ENCODE data around the gene CDH4. TPM values are rescaled to one million over a fixed set of nuclear protein-coding genes. Genes with fewer than 3 reads are reported as not detected.
A peak's percentile ranks its signal among the peaks of the same experiment; 100 is the strongest.

Gene CDH4
- total RNA-seq, 1 donor from 2014 or later, result 12.1 TPM

DNA sequence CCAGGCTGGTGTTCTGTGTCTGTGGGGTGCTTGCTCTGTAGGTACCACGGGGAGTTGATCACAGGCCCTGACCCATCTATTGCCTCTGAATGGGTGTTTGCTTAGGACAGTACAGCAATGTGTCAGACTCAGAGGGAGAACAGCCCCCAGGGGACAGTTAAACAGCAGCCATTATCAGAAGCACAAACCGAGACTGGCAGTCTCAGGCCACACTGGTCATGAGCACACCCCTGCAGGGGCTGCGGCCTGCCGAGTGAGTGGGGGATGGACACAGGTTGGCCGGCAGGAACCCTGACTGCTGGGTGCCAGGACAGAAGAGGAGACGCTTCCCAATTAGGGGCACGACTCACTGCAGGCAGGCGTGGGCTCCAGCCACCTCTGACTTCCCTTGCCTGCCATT is 395.6 kb downstream of the CDH4 start:
- Histone ChIP-seq H3K27me3 (ENCODE audit: control insufficient read depth, insufficient read depth, low read length) (no peaks in the 10 kb centered on the region), H3K4me3 (ENCODE audit: low read depth, low read length) (no peak overlapping the region), H3K36me3 (ENCODE audit: control insufficient read depth, insufficient read depth, low read length) (no peaks in the 10 kb centered on the region)
- FAIRE-seq (no peak), DNase-seq (ENCODE audit: low read depth) (no peak)
- TF ChIP-seq CTCF (IDR thresholded peaks at IDR 0.05; ENCODE audit: insufficient read depth, low read length, severe bottlenecking), result no peak

GRCh38 chr20:61649105-61649859 is 397.2 kb downstream of the CDH4 start:
- no peaks in the 10 kb centered on the region for H3K36me3 ChIP-seq (ENCODE audit: control insufficient read depth, insufficient read depth, low read length)
- peak; percentile 62 for FAIRE-seq
- TF ChIP-seq CTCF (IDR thresholded peaks at IDR 0.05; ENCODE audit: insufficient read depth, low read length, severe bottlenecking), result no peak
- DNase-seq (ENCODE audit: low read depth), result no peak
- no peak overlapping the region for H3K4me3 ChIP-seq (ENCODE audit: low read depth, low read length)
- no peaks in the 10 kb centered on the region for H3K27me3 ChIP-seq (ENCODE audit: control insufficient read depth, insufficient read depth, low read length)

DNA sequence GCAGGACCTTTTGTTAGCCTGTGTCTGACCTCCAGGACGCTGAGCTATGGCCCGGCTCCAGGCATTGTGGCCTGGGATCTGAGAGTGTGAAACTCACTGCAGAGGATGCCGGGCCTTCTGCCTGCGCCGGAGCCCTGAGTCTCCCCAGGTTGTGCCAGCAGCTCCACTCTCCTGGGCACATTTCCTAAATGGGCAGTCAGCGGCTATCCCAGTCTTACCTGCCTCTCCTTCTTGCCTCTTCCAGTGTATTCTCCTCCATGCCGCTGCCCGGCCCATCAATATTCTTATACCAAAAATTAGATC is 397.8 kb downstream of the CDH4 start:
- TF ChIP-seq CTCF (IDR thresholded peaks at IDR 0.05; ENCODE audit: insufficient read depth, low read length, severe bottlenecking), result no peak
- Histone ChIP-seq H3K27me3 (ENCODE audit: control insufficient read depth, insufficient read depth, low read length) (no peaks in the 10 kb centered on the region), H3K36me3 (ENCODE audit: control insufficient read depth, insufficient read depth, low read length) (no peaks in the 10 kb centered on the region), H3K4me3 (ENCODE audit: low read depth, low read length) (no peak overlapping the region)
- FAIRE-seq (no peak), DNase-seq (ENCODE audit: low read depth) (no peak)

DNA sequence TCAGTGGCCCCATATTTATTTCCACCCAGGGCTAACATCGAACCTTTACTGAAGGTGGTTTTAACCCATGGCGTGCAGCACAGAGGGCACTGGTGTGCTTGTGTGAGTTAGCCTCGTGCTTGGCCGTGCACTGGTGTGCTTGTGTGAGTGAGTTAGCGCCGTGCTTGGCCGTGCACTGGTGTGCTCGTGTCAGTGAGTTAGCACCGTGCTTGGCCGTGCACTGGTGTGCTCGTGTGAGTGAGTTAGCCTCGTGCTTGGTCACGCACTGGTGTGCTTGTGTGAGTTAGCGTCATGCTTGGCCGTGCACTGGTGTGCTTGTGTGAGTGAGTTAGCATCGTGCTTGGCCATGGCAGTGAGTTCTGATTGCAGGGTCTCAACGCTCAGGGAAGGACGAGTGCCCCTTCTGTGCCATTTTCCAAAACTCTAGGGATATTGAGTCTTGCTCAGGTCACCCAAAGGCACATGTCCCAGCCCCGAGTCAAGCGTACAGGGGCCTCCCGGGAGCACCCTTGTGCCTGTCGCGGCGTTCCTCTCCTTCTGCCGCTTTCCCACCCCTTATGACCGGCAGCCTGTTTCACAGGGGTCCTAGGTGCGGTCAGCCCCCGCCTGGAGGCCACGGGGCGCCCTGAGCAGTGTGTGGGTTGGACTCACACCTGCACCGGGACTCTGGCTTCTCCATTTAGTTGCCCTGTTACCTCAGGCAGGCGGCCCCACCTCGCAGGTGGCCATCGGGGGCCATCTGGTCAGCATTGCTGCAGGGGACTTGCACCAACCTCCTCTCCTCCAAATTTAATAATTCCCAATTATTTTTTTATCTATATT is 399.1 kb downstream of the CDH4 start:
- Histone ChIP-seq H3K27me3 (ENCODE audit: control insufficient read depth, insufficient read depth, low read length) (no peaks in the 10 kb centered on the region), H3K4me3 (ENCODE audit: low read depth, low read length) (no peak overlapping the region), H3K36me3 (ENCODE audit: control insufficient read depth, insufficient read depth, low read length) (no peaks in the 10 kb centered on the region)
- no peak for TF ChIP-seq CTCF (IDR thresholded peaks at IDR 0.05; ENCODE audit: insufficient read depth, low read length, severe bottlenecking)
- FAIRE-seq (no peak), DNase-seq (ENCODE audit: low read depth) (no peak)

DNA sequence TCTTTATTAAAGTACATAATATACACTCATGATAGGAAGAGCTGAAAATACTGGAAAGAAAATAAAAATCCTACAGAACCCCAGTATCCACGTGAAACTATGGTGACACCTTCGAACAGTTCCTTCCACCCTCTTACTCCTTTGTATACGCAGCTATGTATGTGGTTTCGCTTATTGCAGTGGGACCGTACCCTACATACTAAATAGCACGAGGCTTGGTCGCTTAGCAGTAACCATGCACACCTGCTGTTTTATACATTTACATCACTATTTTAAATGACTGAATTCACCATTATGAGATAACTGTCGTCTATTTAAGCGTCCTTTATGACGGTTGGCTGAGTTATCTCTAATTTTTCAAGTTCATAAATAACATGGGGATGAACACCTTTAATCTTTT is 400.1 kb downstream of the CDH4 start:
- Histone ChIP-seq H3K27me3 (ENCODE audit: control insufficient read depth, insufficient read depth, low read length) (no peaks in the 10 kb centered on the region), H3K36me3 (ENCODE audit: control insufficient read depth, insufficient read depth, low read length) (no peaks in the 10 kb centered on the region), H3K4me3 (ENCODE audit: low read depth, low read length) (no peak overlapping the region)
- no peak for DNase-seq (ENCODE audit: low read depth)
- TF ChIP-seq CTCF (IDR thresholded peaks at IDR 0.05; ENCODE audit: insufficient read depth, low read length, severe bottlenecking), result no peak
- FAIRE-seq, result no peak
